SK-N-MC (cell line): ENCODE results near the gene DMRT3.

Experiments used
- EZH2 ChIP-seq: fragments of 200-600 bp; sonication (generic); IDR thresholded peaks from one replicate; pipeline ENCODE4 v1.6.1; 2017; ENCODE audit warnings: antibody characterized with exemption
- FOXP2 ChIP-seq: optimal IDR thresholded peaks from 2 replicates; pipeline ENCODE3; 2011; ENCODE audit warnings: mild to moderate bottlenecking, moderate library complexity; ENCODE audit not compliant: insufficient read depth; ENCODE audit errors: extremely low read length, control extremely low read depth
- POLR2AphosphoS5 ChIP-seq: IDR thresholded peaks from 2 replicates; pipeline ENCODE4 v1.6.1; 2012; ENCODE audit warnings: mild to moderate bottlenecking, low read depth, low read length, borderline replicate concordance

- TF ChIP-seq EZH2 (no peak), POLR2AphosphoS5 (no peak), FOXP2 (no peak)
These were observed 1.3 kb upstream of the DMRT3 start for GRCh38 chr9:974996-975739.
